GM23248 (cell line): Measurements from ENCODE around the gene BCL7A. TPM values are rescaled to one million over a fixed set of nuclear protein-coding genes. Genes with fewer than 3 reads are reported as not detected.
A peak's percentile ranks its signal among the peaks of the same experiment; 100 is the strongest.
"Not testable (repeated sequence)": the region's sequence is repeated elsewhere in the genome, so short reads cannot be mapped to it uniquely, and the experiment has no call there.

Experiments
- DNase-seq: peaks from one replicate; pipeline ENCODE4 v3.0.0-alpha.2; 2015
- H2AFZ ChIP-seq: fragments of 200-600 bp; sonication (generic); 2 replicates; pipeline ENCODE4 v1.6.1; 2016; ENCODE audit warnings: antibody characterized with exemption
- H3F3A ChIP-seq: fragments of 200-600 bp; sonication (generic); 2 replicates; pipeline ENCODE4 v1.6.1; 2016; ENCODE audit warnings: mild to moderate bottlenecking, antibody characterized with exemption, mixed run types; ENCODE audit not compliant: insufficient read depth
- H3K27ac ChIP-seq: fragments of 200-600 bp; sonication (generic); 2 replicates; pipeline ENCODE4 v1.5.1; 2016; ENCODE audit warnings: mild to moderate bottlenecking
- H3K27me3 ChIP-seq: fragments of 200-600 bp; sonication (generic); replicated peaks from 2 replicates; pipeline ENCODE4 v1.6.1; 2016; ENCODE audit warnings: mild to moderate bottlenecking; ENCODE audit not compliant: insufficient read depth
- H3K36me3 ChIP-seq: fragments of 200-600 bp; sonication (generic); 2 replicates; pipeline ENCODE4 v1.6.1; 2016; ENCODE audit warnings: low read depth, mild to moderate bottlenecking
- H3K4me1 ChIP-seq: fragments of 200-600 bp; sonication (generic); 2 replicates; pipeline ENCODE4 v1.6.1; 2016; ENCODE audit warnings: mild to moderate bottlenecking; ENCODE audit not compliant: insufficient read depth
- H3K4me2 ChIP-seq: fragments of 200-600 bp; sonication (generic); one replicate; pipeline ENCODE4 v1.6.1; 2016; ENCODE audit warnings: mild to moderate bottlenecking; ENCODE audit not compliant: unreplicated experiment
- H3K4me3 ChIP-seq: fragments of 200-600 bp; sonication (generic); 2 replicates; pipeline ENCODE4 v1.5.1; 2016; ENCODE audit warnings: mild to moderate bottlenecking
- H3K79me2 ChIP-seq: fragments of 200-600 bp; sonication (generic); 2 replicates; pipeline ENCODE4 v1.6.1; 2016; ENCODE audit warnings: mild to moderate bottlenecking; ENCODE audit not compliant: insufficient read depth
- H3K9ac ChIP-seq: fragments of 200-600 bp; sonication (generic); 2 replicates; pipeline ENCODE4 v1.6.1; 2016; ENCODE audit warnings: mild to moderate bottlenecking
- H3K9me2 ChIP-seq: fragments of 200-600 bp; sonication (generic); 2 replicates; pipeline ENCODE4 v1.6.1; 2016; ENCODE audit warnings: mixed run types, mild to moderate bottlenecking, moderate library complexity; ENCODE audit not compliant: insufficient read depth
- H3K9me3 ChIP-seq: fragments of 200-600 bp; sonication (generic); one replicate; pipeline ENCODE4 v1.6.1; 2017; ENCODE audit warnings: low read depth
- H4K20me1 ChIP-seq: fragments of 200-600 bp; sonication (generic); 2 replicates; pipeline ENCODE4 v1.6.0; 2016; ENCODE audit not compliant: insufficient read depth
- EZH2 ChIP-seq: fragments of 200-600 bp; sonication (generic); IDR thresholded peaks from 2 replicates; pipeline ENCODE4 v1.6.1; 2018; ENCODE audit warnings: antibody characterized with exemption, mild to moderate bottlenecking; ENCODE audit not compliant: insufficient read depth, poor library complexity, severe bottlenecking
- EZH2phosphoT487 ChIP-seq: fragments of 200-600 bp; sonication (generic); IDR thresholded peaks from 2 replicates; pipeline ENCODE4 v1.6.1; 2018; ENCODE audit warnings: antibody characterized with exemption, moderate library complexity, mild to moderate bottlenecking, low read depth; ENCODE audit not compliant: insufficient read depth
- whole genome bisulfite sequencing, 2 experiments: methylation state at CpG; one replicate each; pipeline ENCODE4 v1.1.6; 2015 to 2017; ENCODE audit warnings: low lambda C conversion rate in 2 of 2, low coverage in 1 of 2; ENCODE audit errors: missing lambda C conversion rate in 2 of 2; 5-methylcytosine and 5-hydroxymethylcytosine counted together
- in situ Hi-C: fragments of 300-500 bp; cut with MboI; formaldehyde crosslinking; loops from 2 replicates; pipeline ENCODE4 v1.15.0; 2020
- polyA plus RNA-seq: library from polyadenylated mRNA; unstranded; fragments of >200 nt; fragmentation: Nextera tagmentation; extraction: Ambion mirVana; gene quantifications from 2 replicates; pipeline ENCODE4 v1.2.1, GENCODE V29; 2016
- total RNA-seq: library from RNA; depleted of rRNA; stranded (reverse); fragments of >200 nt; shearing (Covaris generic); gene quantifications from 2 replicates; pipeline ENCODE4 v1.2.3, GENCODE V29; 2014

The BCL7A gene
- total and polyA plus RNA-seq, 2 experiments from 2014 or later = 2.7 to 4.2 TPM

GRCh38 chr12:122100568-122100967, 78.9 kb downstream of the BCL7A start:
- H4K20me1 ChIP-seq = no peaks in the 10 kb centered on the region
- H3K4me3 ChIP-seq = no peak overlapping the region
- H3K9me3 ChIP-seq = no peaks in the 10 kb centered on the region
- H3K9me2 ChIP-seq = no peaks in the 10 kb centered on the region
- no peaks in the 10 kb centered on the region; the same call in 1 of the 2 replicates for H3F3A ChIP-seq
- no peaks in the 10 kb centered on the region for H3K27me3 ChIP-seq
- DNase-seq = no peak
- no peak overlapping the region for H3K27ac ChIP-seq
- H3K9ac ChIP-seq = no peak overlapping the region
- H3K36me3 ChIP-seq = no peaks in the 10 kb centered on the region
- H3K79me2 ChIP-seq = peaks cover 98% of the 10 kb centered on the region
- H2AFZ ChIP-seq = no peak overlapping the region
- TF ChIP-seq EZH2 (no peak), EZH2phosphoT487 (no peak)
- in situ Hi-C loops = no loop called here
- H3K4me1 ChIP-seq = peaks cover 17% of the 10 kb centered on the region
- WGBS, 2 experiments = 98 to 100% methylated on average over 1 of the region's 1 CpG
- no peak overlapping the region for H3K4me2 ChIP-seq

- in situ Hi-C loops = no loop called here
- Histone ChIP-seq H2AFZ (no peak overlapping the region), H3K4me2 (no peak overlapping the region), H3K79me2 (peaks cover 98% of the 10 kb centered on the region), H3F3A (peaks cover under 1% of the 10 kb centered on the region), H3K9ac (no peak overlapping the region), H4K20me1 (no peaks in the 10 kb centered on the region), H3K36me3 (no peaks in the 10 kb centered on the region), H3K4me1 (peaks cover 14% of the 10 kb centered on the region), H3K4me3 (no peak overlapping the region), H3K27ac (no peak overlapping the region), H3K9me2 (no peaks in the 10 kb centered on the region), H3K9me3 (no peaks in the 10 kb centered on the region), H3K27me3 (no peaks in the 10 kb centered on the region)
- DNase-seq = no peak
- TF ChIP-seq EZH2 (no peak), EZH2phosphoT487 (no peak)
- 75 to 78% methylated on average over 3 of the region's 3 CpGs for WGBS, 2 experiments
Observed at GRCh38 chr12:122102331-122102730, 80.6 kb downstream of the BCL7A start.

- H4K20me1 ChIP-seq = no peaks in the 10 kb centered on the region
- no peak overlapping the region for H2AFZ ChIP-seq
- no peaks in the 10 kb centered on the region for H3K36me3 ChIP-seq
- in situ Hi-C loops = no loop called here
- TF ChIP-seq EZH2phosphoT487 = no peak
- no peaks in the 10 kb centered on the region for H3K27me3 ChIP-seq
- peaks cover 22% of the 10 kb centered on the region for H3K4me1 ChIP-seq
- H3K4me2 ChIP-seq = no peak overlapping the region
- peaks cover 95% of the 10 kb centered on the region for H3K79me2 ChIP-seq
- peaks cover 24% of the 10 kb centered on the region for H3F3A ChIP-seq
- no peak for DNase-seq
- H3K9ac ChIP-seq = no peak overlapping the region
- 90 to 95% methylated on average over 7 of the region's 7 CpGs for WGBS, 2 experiments
- H3K9me2 ChIP-seq = no peaks in the 10 kb centered on the region
- no peaks in the 10 kb centered on the region for H3K9me3 ChIP-seq
- H3K4me3 ChIP-seq = no peak overlapping the region
- no peak overlapping the region for H3K27ac ChIP-seq
Observed at GRCh38 chr12:122104844-122105243, 83.2 kb downstream of the BCL7A start.

GRCh38 chr12:122105496-122105895, 83.8 kb downstream of the BCL7A start:
- H3K27me3 ChIP-seq, H3K36me3 ChIP-seq, DNase-seq, H3K9ac ChIP-seq, in situ Hi-C loops, H2AFZ ChIP-seq, H4K20me1 ChIP-seq, H3K4me2 ChIP-seq, H3K9me3 ChIP-seq, H3K4me3 ChIP-seq, H3K27ac ChIP-seq, H3K9me2 ChIP-seq: not testable (repeated sequence)
- Histone ChIP-seq H3K79me2 (peaks cover 95% of the 10 kb centered on the region), H3F3A (peaks cover 26% of the 10 kb centered on the region), H3K4me1 (peaks cover 22% of the 10 kb centered on the region)
- WGBS, 2 experiments = 94 to 98% methylated on average over 11 of the region's 11 CpGs

- no peaks in the 10 kb centered on the region for H4K20me1 ChIP-seq
- H3K4me1 ChIP-seq = peaks cover 30% of the 10 kb centered on the region
- TF ChIP-seq EZH2 (no peak), EZH2phosphoT487 (no peak)
- peak overlapping the region; percentile 2 for H3K4me2 ChIP-seq
- H2AFZ ChIP-seq = no peak overlapping the region
- no peak overlapping the region; the same call in 1 of the 2 replicates for H3K27ac ChIP-seq
- WGBS, 2 experiments = 85 to 90% methylated on average over 8 of the region's 8 CpGs
- no peak overlapping the region for H3K9ac ChIP-seq
- H3K9me2 ChIP-seq = no peaks in the 10 kb centered on the region
- H3K79me2 ChIP-seq = peaks cover 95% of the 10 kb centered on the region
- H3K4me3 ChIP-seq = no peak overlapping the region
- DNase-seq = no peak
- H3K36me3 ChIP-seq = no peaks in the 10 kb centered on the region
- in situ Hi-C loops = no loop called here
- H3K27me3 ChIP-seq = no peaks in the 10 kb centered on the region
- peaks cover 26% of the 10 kb centered on the region for H3F3A ChIP-seq
- no peaks in the 10 kb centered on the region for H3K9me3 ChIP-seq
Observed at GRCh38 chr12:122106843-122107242, 85.2 kb downstream of the BCL7A start.
